Neural cell (in vitro differentiated cells): ENCODE measurements around the gene FDPS. TPM values are rescaled to one million over a fixed set of nuclear protein-coding genes. Genes with fewer than 3 reads are reported as not detected.

Experiments
- H2AFZ ChIP-seq: fragments of 200-600, 300-800 bp; sonication (generic), shearing (Covaris generic); 2 replicates; pipeline ENCODE4 v1.6.0; 2014; ENCODE audit warnings: low read depth, mild to moderate bottlenecking, antibody characterized with exemption, low read length, moderate library complexity
- H3F3A ChIP-seq: fragments of 200-600 bp; shearing (Covaris generic); 2 replicates; pipeline ENCODE4 v1.6.1; 2016; ENCODE audit warnings: mild to moderate bottlenecking, moderate library complexity, mixed read lengths, antibody characterized with exemption, low read length; ENCODE audit not compliant: insufficient read depth, poor library complexity, severe bottlenecking
- H3K27ac ChIP-seq: fragments of 200-600, 300-800 bp; sonication (generic), shearing (Covaris generic); 2 replicates; pipeline ENCODE4 v1.5.1; 2014; ENCODE audit warnings: mild to moderate bottlenecking, low read length, moderate library complexity
- H3K27me3 ChIP-seq: fragments of 300-800, 200-600 bp; sonication (generic), shearing (Covaris generic); 2 replicates; pipeline ENCODE4 v1.6.0; 2014; ENCODE audit warnings: mild to moderate bottlenecking, low read depth, low read length, moderate library complexity; ENCODE audit not compliant: insufficient read depth
- H3K36me3 ChIP-seq: fragments of 300-800, 200-600 bp; sonication (generic), shearing (Covaris generic); 2 replicates; pipeline ENCODE4 v1.5.1; 2014; ENCODE audit warnings: mild to moderate bottlenecking, antibody characterized with exemption, low read length, moderate library complexity; ENCODE audit not compliant: insufficient read depth
- H3K4me2 ChIP-seq: fragments of 300-800, 200-600 bp; sonication (generic), shearing (Covaris generic); 2 replicates; pipeline ENCODE4 v1.6.0; 2014; ENCODE audit warnings: mild to moderate bottlenecking, low read length
- H3K4me3 ChIP-seq: fragments of 300-800, 200-600 bp; sonication (generic), shearing (Covaris generic); 2 replicates; pipeline ENCODE4 v1.5.1; 2014; ENCODE audit warnings: mild to moderate bottlenecking, low read length, moderate library complexity
- H3K79me2 ChIP-seq: fragments of 200-600 bp; shearing (Covaris generic); replicated peaks from 2 replicates; pipeline ENCODE4 v1.6.0; 2014; ENCODE audit warnings: mild to moderate bottlenecking, low read length, moderate library complexity; ENCODE audit not compliant: insufficient read depth
- H3K9ac ChIP-seq: fragments of 300-800, 200-600 bp; sonication (generic), shearing (Covaris generic); 2 replicates; pipeline ENCODE4 v1.6.1; 2016; ENCODE audit warnings: mild to moderate bottlenecking, low read length, mixed read lengths
- H3K9me2 ChIP-seq: fragments of 200-600 bp; shearing (Covaris generic); 2 replicates; pipeline ENCODE4 v1.6.1; 2016; ENCODE audit warnings: mild to moderate bottlenecking, low read length, mixed read lengths; ENCODE audit not compliant: insufficient read depth
- H3K9me3 ChIP-seq: fragments of 200-600, 300-800 bp; sonication (generic), shearing (Covaris generic); 2 replicates; pipeline ENCODE4 v1.6.1; 2016; ENCODE audit warnings: mild to moderate bottlenecking, mixed run types, low read length, moderate library complexity, mixed read lengths
- H4K20me1 ChIP-seq: fragments of 200-600 bp; shearing (Covaris generic); 2 replicates; pipeline ENCODE4 v1.6.1; 2016; ENCODE audit warnings: mild to moderate bottlenecking, mixed run types; ENCODE audit not compliant: insufficient read depth
- CTCF ChIP-seq: fragments of 450-650 bp; IDR thresholded peaks from 2 replicates; pipeline ENCODE4 v1.5.1; 2014; ENCODE audit warnings: antibody characterized with exemption, mild to moderate bottlenecking, moderate library complexity; ENCODE audit not compliant: poor library complexity, severe bottlenecking
- EP300 ChIP-seq: fragments of 450-650 bp; conservative IDR thresholded peaks from 2 replicates; pipeline ENCODE4 v1.6.1; 2014; ENCODE audit warnings: antibody characterized with exemption, mild to moderate bottlenecking, moderate library complexity; ENCODE audit not compliant: poor library complexity, severe bottlenecking
- EZH2 ChIP-seq: fragments of 200-600, 300-800 bp; shearing (Covaris generic), sonication (generic); IDR thresholded peaks from 2 replicates; pipeline ENCODE4 v1.6.1; 2014; ENCODE audit warnings: antibody characterized with exemption, low read length, borderline replicate concordance, mild to moderate bottlenecking; ENCODE audit not compliant: insufficient read depth, poor library complexity, severe bottlenecking
- MXI1 ChIP-seq: fragments of 450-650 bp; conservative IDR thresholded peaks from 2 replicates; pipeline ENCODE4 v1.6.1; 2014; ENCODE audit warnings: antibody characterized with exemption, mild to moderate bottlenecking; ENCODE audit not compliant: poor library complexity, severe bottlenecking
- POLR2AphosphoS5 ChIP-seq: IDR thresholded peaks from 2 replicates; pipeline ENCODE4 v1.6.1; 2012
- RAD21 ChIP-seq: fragments of 450-650 bp; conservative IDR thresholded peaks from 2 replicates; pipeline ENCODE4 v1.6.1; 2014; ENCODE audit warnings: antibody characterized with exemption, mild to moderate bottlenecking, moderate library complexity
- REST ChIP-seq: IDR thresholded peaks from 2 replicates; pipeline ENCODE4 v1.6.1; 2012; ENCODE audit warnings: borderline replicate concordance
- SMC3 ChIP-seq: fragments of 450-650 bp; conservative IDR thresholded peaks from 2 replicates; pipeline ENCODE4 v1.6.1; 2014; ENCODE audit warnings: antibody characterized with exemption, mild to moderate bottlenecking, moderate library complexity; ENCODE audit not compliant: poor library complexity
- TAF1 ChIP-seq: IDR thresholded peaks from 2 replicates; pipeline ENCODE4 v1.6.1; 2012; ENCODE audit warnings: low read depth
- polyA plus RNA-seq: library from polyadenylated mRNA; depleted of rRNA; stranded (reverse); fragments of >200 nt; gene quantifications from 2 replicates; pipeline ENCODE4 v1.2.3, GENCODE V29; 2014

FDPS gene
- polyA plus RNA-seq, 1 donor from 2014 or later, result 235 TPM

- no peaks in the 10 kb centered on the region for H4K20me1 ChIP-seq
- no peaks in the 10 kb centered on the region for H3K9me3 ChIP-seq
- H3K27me3 ChIP-seq, result no peaks in the 10 kb centered on the region
- H3K9ac ChIP-seq, result no peak overlapping the region
- H3K4me3 ChIP-seq, result no peak overlapping the region
- TF ChIP-seq RAD21, result no peak
- TF ChIP-seq REST, result no peak
- TF ChIP-seq TAF1, result no peak
- TF ChIP-seq EP300, result no peak
- TF ChIP-seq POLR2AphosphoS5, result no peak
- no peak overlapping the region for H2AFZ ChIP-seq
- H3K4me2 ChIP-seq, result no peak overlapping the region
- no peaks in the 10 kb centered on the region for H3K9me2 ChIP-seq
- H3K79me2 ChIP-seq, result no peaks in the 10 kb centered on the region
- peaks cover 16% of the 10 kb centered on the region for H3K36me3 ChIP-seq
- H3K27ac ChIP-seq, result no peak overlapping the region
- no peaks in the 10 kb centered on the region for H3F3A ChIP-seq
These were observed 34.2 kb downstream of the FDPS start for GRCh38 chr1:155342842-155343241.

GRCh38 chr1:155352631-155353030 lies 44.0 kb downstream of the FDPS start:
- H3K27ac ChIP-seq, result no peak overlapping the region
- H4K20me1 ChIP-seq, result no peaks in the 10 kb centered on the region
- no peak overlapping the region for H3K9ac ChIP-seq
- H3K9me2 ChIP-seq, result no peaks in the 10 kb centered on the region
- H3K4me2 ChIP-seq, result no peak overlapping the region
- H3K9me3 ChIP-seq, result no peaks in the 10 kb centered on the region
- no peak for TF ChIP-seq RAD21
- no peak for TF ChIP-seq TAF1
- no peak for TF ChIP-seq SMC3
- no peak for TF ChIP-seq MXI1
- no peak for TF ChIP-seq POLR2AphosphoS5
- no peak for TF ChIP-seq EZH2
- TF ChIP-seq EP300, result no peak
- TF ChIP-seq REST, result no peak
- TF ChIP-seq CTCF, result no peak
- peaks cover 6% of the 10 kb centered on the region for H3K36me3 ChIP-seq
- no peak overlapping the region for H2AFZ ChIP-seq
- no peaks in the 10 kb centered on the region for H3F3A ChIP-seq
- no peaks in the 10 kb centered on the region for H3K79me2 ChIP-seq
- H3K27me3 ChIP-seq, result no peaks in the 10 kb centered on the region
- H3K4me3 ChIP-seq, result no peak overlapping the region
